KG1 (cell line): ENCODE data around the gene MEF2C.

ENCODE experiments used
- DNase-seq: peaks from one replicate; lab custom pipeline; 2025; lab: John Stamatoyannopoulos, UW

Gene MEF2C

GRCh38 chr5:88756953-88757352 is 126.0 kb downstream of the MEF2C start:
- DNase-seq, result no peak

- no peak for DNase-seq
Measured at GRCh38 chr5:88748666-88749065, 134.3 kb downstream of the MEF2C start.

GRCh38 chr5:88746438-88746882 is 136.5 kb downstream of the MEF2C start:
- no peak for DNase-seq

- no peak for DNase-seq
Measured at GRCh38 chr5:88745093-88745696, 137.8 kb downstream of the MEF2C start.

GRCh38 chr5:88743231-88743834 is 139.7 kb downstream of the MEF2C start:
- DNase-seq, result no peak

- DNase-seq, result no peak
Measured at GRCh38 chr5:88741964-88742363, 141.0 kb downstream of the MEF2C start.

GRCh38 chr5:88740604-88741185 is 142.3 kb downstream of the MEF2C start:
- no peak for DNase-seq

GRCh38 chr5:88736494-88736893 is 146.5 kb downstream of the MEF2C start:
- no peak for DNase-seq

- no peak for DNase-seq
Measured at GRCh38 chr5:88734983-88735382, 148.0 kb downstream of the MEF2C start.

- no peak for DNase-seq
Measured at GRCh38 chr5:88734191-88734640, 148.8 kb downstream of the MEF2C start.

GRCh38 chr5:88732862-88733261 is 150.1 kb downstream of the MEF2C start:
- DNase-seq, result no peak

GRCh38 chr5:88732181-88732633 is 150.8 kb downstream of the MEF2C start:
- peak; percentile 40 for DNase-seq

- no peak for DNase-seq
Measured at GRCh38 chr5:88729829-88730182, 153.2 kb downstream of the MEF2C start.

GRCh38 chr5:88729084-88729828 is 153.7 kb downstream of the MEF2C start:
- peak; percentile 52 for DNase-seq

- DNase-seq, result no peak
Measured at GRCh38 chr5:88727705-88728313, 155.2 kb downstream of the MEF2C start.

GRCh38 chr5:88725454-88725853 is 157.5 kb downstream of the MEF2C start:
- no peak for DNase-seq

GRCh38 chr5:88724201-88724600 is 158.8 kb downstream of the MEF2C start:
- DNase-seq, result no peak

- no peak for DNase-seq
Measured at GRCh38 chr5:88722546-88723073, 160.4 kb downstream of the MEF2C start.

- no peak for DNase-seq
Measured at GRCh38 chr5:88719434-88719833, 163.6 kb downstream of the MEF2C start.

- no peak for DNase-seq
Measured at GRCh38 chr5:88718736-88719135, 164.2 kb downstream of the MEF2C start.

- no peak for DNase-seq
Measured at GRCh38 chr5:88716101-88716500, 166.9 kb downstream of the MEF2C start.

- DNase-seq, result no peak
Measured at GRCh38 chr5:88715503-88715902, 167.5 kb downstream of the MEF2C start.
